Measurements from ENCODE around the gene SSU72. TPM values are rescaled to one million over a fixed set of nuclear protein-coding genes. Genes with fewer than 3 reads are reported as not detected.
A peak's percentile ranks its signal among the peaks of the same experiment; 100 is the strongest.
"Not testable (repeated sequence)": the region's sequence is repeated elsewhere in the genome, so short reads cannot be mapped to it uniquely, and the experiment has no call there.

SSU72 gene
- total RNA-seq, 1 experiment from 2014 or later: 99.4 TPM

- not testable (repeated sequence) for DNase-seq (ENCODE audit: low read depth)
Measured at GRCh38 chr1:1508775-1509464, 65.7 kb downstream of the SSU72 start.

DNA sequence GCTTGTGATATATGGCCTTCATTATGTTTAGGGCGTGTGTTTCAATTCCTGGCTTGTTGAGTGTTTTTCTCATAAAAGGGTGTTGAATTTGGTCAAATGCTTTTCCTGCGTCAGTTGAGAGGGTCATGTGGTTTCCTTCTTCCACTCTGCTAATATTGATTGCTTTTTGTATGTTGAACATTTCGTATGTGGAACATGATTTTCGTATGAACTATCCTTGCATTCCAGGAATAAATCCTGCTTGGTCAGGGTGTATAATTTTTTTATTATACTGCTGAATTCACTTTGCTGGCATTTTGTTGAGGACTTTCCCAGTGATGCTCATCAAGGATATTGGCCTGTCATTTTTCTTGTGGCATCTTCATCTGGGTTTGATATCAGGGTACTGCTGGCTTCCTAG, 67.4 kb downstream of the SSU72 start:
- no peak for DNase-seq (ENCODE audit: low read depth)

DNA sequence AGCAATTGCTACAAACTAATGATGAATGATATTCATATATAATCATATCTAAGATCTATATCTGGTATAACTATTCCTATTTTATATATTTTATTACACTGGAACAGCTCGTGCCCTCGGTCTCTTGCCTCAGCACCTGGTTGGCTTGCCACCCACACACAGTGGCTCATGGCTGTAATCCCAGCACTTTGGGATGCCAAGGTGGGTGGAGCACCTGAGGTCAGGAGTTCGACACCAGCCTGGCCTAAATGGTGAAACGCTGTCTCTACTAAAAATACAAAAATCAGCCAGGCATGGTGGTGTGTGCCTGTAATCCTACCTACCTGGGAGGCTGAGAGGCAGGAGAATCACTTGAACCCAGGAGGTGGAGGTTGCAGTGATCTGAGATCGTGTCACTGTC, 68.9 kb downstream of the SSU72 start:
- not testable (repeated sequence) for DNase-seq (ENCODE audit: low read depth)

DNA sequence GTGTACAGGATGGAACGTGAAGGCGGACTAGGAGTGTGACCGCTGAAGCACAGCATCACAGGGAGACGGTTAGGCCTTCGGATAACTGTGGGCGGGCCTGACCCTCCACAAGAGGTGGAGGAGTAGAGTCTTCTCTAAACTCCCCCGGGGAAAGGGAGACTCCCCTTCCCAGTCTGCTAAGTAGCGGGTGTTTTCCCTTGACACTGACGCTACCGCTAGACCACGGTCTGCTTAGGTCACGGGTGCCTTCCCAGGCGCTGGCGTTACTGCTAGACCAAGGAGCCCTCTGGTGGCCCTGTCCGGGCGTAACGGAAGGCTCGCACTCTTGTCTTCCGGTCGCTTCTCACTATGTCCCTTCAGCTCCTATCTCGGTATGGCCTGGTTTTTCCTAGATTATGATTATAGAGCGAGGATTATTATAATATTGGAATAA, 69.3 kb downstream of the SSU72 start:
- not testable (repeated sequence) for DNase-seq (ENCODE audit: low read depth)

DNA sequence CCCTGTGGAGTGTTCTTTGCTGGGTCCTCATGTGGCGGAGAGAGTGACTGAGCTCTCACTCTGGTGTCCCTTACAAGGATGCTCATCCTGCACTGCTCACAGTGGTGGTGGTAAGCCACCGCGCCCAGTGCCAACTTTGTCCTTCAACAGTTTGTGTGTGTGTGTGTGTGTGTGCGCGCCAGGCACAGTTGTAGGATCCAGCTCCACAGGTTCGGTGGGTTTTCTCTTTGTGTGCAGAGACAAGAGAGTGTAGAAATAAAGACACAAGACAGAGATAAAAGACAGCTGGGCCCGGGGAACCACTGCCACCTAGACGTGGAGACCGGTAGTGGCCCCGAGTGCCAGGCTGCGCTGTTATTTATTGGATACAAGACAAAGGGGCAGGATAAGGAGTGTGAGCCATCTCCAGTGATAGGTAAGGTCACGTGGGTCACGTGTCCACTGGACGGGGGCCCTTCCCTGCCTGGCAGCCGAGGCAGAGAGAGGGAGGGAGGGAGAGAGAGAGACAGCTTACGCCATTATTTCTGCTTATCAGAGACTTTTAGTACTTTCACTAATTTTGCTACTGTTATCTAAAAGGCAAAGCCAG, 69.8 kb downstream of the SSU72 start:
- DNase-seq (ENCODE audit: low read depth): peak; percentile 62

DNA sequence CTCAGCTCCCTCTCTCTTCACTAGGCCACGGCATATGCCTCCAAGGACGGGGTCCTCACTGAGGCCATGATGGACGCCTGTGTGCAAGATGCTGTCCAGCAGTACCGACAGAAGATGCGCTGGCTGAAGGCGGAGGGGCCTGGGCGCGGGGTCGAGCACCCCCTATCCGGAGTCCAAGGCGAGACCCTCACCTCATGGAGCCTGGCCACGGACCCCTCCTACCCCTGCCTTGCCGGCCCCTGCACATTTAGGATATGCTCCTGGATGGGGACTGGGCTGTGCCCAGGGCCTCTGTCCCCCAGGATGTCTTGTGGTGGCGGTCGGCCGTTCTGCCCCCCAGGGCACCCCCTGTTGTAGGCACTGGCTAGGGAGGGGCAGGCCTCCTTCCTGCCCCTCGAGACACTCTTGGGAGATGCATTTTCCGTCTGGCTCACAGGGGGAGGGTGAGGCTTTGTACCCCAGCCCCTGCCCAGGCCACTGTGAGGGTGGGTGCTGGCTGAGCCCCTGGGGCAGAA, 79.1 kb downstream of the SSU72 start:
- not testable (repeated sequence) for DNase-seq (ENCODE audit: low read depth)

DNA sequence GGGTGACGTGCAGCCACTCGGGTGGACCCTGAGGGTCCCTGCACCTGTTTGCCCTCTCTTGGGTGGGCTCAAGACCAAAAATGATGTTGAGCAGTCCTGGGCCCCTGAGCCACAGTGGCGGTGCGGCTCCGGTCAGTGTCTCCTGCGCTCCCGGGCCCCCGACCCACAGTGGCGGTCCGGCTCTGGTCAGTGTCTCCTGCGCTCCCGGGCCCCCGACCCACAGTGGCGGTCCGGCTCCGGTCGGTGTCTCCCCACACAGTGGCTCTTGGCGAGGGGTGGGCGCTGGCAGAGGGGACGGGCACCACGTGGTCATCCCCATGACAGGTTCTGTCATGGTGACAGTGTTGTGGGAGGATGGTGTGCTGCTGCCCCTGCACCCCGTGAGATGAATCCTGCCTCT, 80.4 kb downstream of the SSU72 start:
- not testable (repeated sequence) for DNase-seq (ENCODE audit: low read depth)

Other genes starting within 250 kb of the SSU72 start
- 0.03 and 0.08 TPM in 2 replicates for gene TAS1R3, start 243.6 kb downstream of the SSU72 start, total RNA-seq (2014; rRNA removed; shearing (Covaris generic))
- 113 and 118 TPM in 2 replicates for gene DVL1, start 225.4 kb downstream of the SSU72 start, total RNA-seq (2014; rRNA removed; shearing (Covaris generic))
- 0.11 and 0.50 TPM in 2 replicates for gene MXRA8, start 216.3 kb downstream of the SSU72 start, total RNA-seq (2014; rRNA removed; shearing (Covaris generic))
- 318 and 349 TPM in 2 replicates for gene AURKAIP1, start 199.7 kb downstream of the SSU72 start, total RNA-seq (2014; rRNA removed; shearing (Covaris generic))
- gene CCNL2, start 175.5 kb downstream of the SSU72 start, total RNA-seq (2014; rRNA removed; shearing (Covaris generic)): 74.6 and 96.1 TPM in 2 replicates
- 319 and 342 TPM in 2 replicates for gene MRPL20, start 167.6 kb downstream of the SSU72 start, total RNA-seq (2014; rRNA removed; shearing (Covaris generic))
- not detected in 2 replicates for gene ANKRD65, start 153.6 kb downstream of the SSU72 start, total RNA-seq (2014; rRNA removed; shearing (Covaris generic))
- gene VWA1, start 139.2 kb downstream of the SSU72 start, total RNA-seq (2014; rRNA removed; shearing (Covaris generic)): 0.05 and 0.23 TPM in 2 replicates
- gene ATAD3C, start 125.2 kb downstream of the SSU72 start, total RNA-seq (2014; rRNA removed; shearing (Covaris generic)): 0.03 TPM in 1 of 2 replicates, not detected in the other
- 57.0 and 59.0 TPM in 2 replicates for gene ATAD3B, start 103.1 kb downstream of the SSU72 start, total RNA-seq (2014; rRNA removed; shearing (Covaris generic))
- gene ATAD3A, start 62.7 kb downstream of the SSU72 start, total RNA-seq (2014; rRNA removed; shearing (Covaris generic)): 93.9 and 96.6 TPM in 2 replicates
- gene TMEM240, start 34.2 kb downstream of the SSU72 start, total RNA-seq (2014; rRNA removed; shearing (Covaris generic)): 3.1 TPM in 1 of 2 replicates, not detected in the other
- 0.20 and 0.66 TPM in 2 replicates for gene FNDC10, start 25.3 kb upstream of the SSU72 start, total RNA-seq (2014; rRNA removed; shearing (Covaris generic))
- gene MIB2, start 40.6 kb upstream of the SSU72 start, total RNA-seq (2014; rRNA removed; shearing (Covaris generic)): 11.0 and 12.6 TPM in 2 replicates
- gene MMP23B, start 57.3 kb upstream of the SSU72 start, total RNA-seq (2014; rRNA removed; shearing (Covaris generic)): not detected in 2 replicates
- 19.3 and 21.9 TPM in 2 replicates for gene CDK11B, start 84.1 kb upstream of the SSU72 start, total RNA-seq (2014; rRNA removed; shearing (Covaris generic))
- 13.7 and 18.1 TPM in 2 replicates for gene SLC35E2B, start 117.9 kb upstream of the SSU72 start, total RNA-seq (2014; rRNA removed; shearing (Covaris generic))
- 11.8 and 13.4 TPM in 2 replicates for gene CDK11A, start 149.5 kb upstream of the SSU72 start, total RNA-seq (2014; rRNA removed; shearing (Covaris generic))
- gene NADK, start 203.6 kb upstream of the SSU72 start, total RNA-seq (2014; rRNA removed; shearing (Covaris generic)): 44.7 and 58.5 TPM in 2 replicates